GM12891 (cell line): ENCODE data around the gene LRMDA.

Experiments used
- PAX5 ChIP-seq: IDR thresholded peaks from 2 replicates; pipeline ENCODE4 v1.6.1; 2011; ENCODE audit warnings: low read length, moderate library complexity, mild to moderate bottlenecking; ENCODE audit not compliant: insufficient read depth, severe bottlenecking
- POLR2A ChIP-seq: IDR thresholded peaks from 2 replicates; pipeline ENCODE4 v1.6.1; 2011; ENCODE audit warnings: low read depth, low read length, control low read depth
- POLR2AphosphoS5 ChIP-seq: IDR thresholded peaks from 2 replicates; pipeline ENCODE4 v1.6.1; 2011; ENCODE audit warnings: low read depth, low read length, control low read depth
- SPI1 ChIP-seq: IDR thresholded peaks from 2 replicates; pipeline ENCODE4 v1.6.1; 2011; ENCODE audit warnings: low read depth, low read length, control low read depth
- TAF1 ChIP-seq: IDR thresholded peaks from 2 replicates; pipeline ENCODE4 v1.6.1; 2011; ENCODE audit warnings: low read depth, low read length, control low read depth

GRCh38 chr10:76043261-76043660 lies 611.8 kb downstream of the LRMDA start:
- TF ChIP-seq POLR2A (no peak), SPI1 (no peak), POLR2AphosphoS5 (no peak), PAX5 (no peak), TAF1 (no peak)
